Stimulated activated CD8-positive, alpha-beta memory T cell treated with anti-CD3 and anti-CD28 coated beads, Interleukin-4, amount 100 ng/mL, for 4 hours (primary cell): ENCODE measurements around the gene NABP2.
"Not testable (repeated sequence)": the region's sequence is repeated elsewhere in the genome, so short reads cannot be mapped to it uniquely, and the experiment has no call there.

ENCODE experiments used
- DNase-seq, 2 donors: peaks; one replicate each; pipeline ENCODE4 v3.0.0-alpha.2; 2020; ENCODE audit warnings: low read depth in 2 of 2, low spot score in 1 of 2

The NABP2 gene

DNA sequence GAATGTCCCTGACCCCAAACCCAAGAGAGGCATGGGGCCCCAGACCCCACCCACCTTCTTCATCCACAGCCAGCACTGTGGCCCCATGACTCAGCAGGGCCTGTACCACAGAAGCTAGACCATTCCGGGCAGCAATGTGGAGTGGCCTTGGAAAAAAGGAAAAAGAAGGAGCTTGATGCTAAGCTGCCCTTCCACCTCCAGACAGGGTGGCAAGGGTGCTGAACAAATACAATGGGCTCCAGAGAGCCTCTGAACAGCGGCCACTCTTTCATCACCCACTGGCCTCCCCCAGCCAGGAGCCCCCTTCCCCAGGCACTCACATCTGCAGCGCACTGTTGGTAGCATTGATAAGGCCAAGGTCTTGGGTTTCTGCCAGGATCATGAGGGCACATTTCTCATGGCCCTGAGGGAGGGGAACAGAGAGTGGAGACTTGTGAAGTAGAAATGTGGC is 19.6 kb downstream of the NABP2 start:
- DNase-seq: no peak

- no peak for DNase-seq
Observed at GRCh38 chr12:56244494-56244893, 20.4 kb downstream of the NABP2 start.

DNA sequence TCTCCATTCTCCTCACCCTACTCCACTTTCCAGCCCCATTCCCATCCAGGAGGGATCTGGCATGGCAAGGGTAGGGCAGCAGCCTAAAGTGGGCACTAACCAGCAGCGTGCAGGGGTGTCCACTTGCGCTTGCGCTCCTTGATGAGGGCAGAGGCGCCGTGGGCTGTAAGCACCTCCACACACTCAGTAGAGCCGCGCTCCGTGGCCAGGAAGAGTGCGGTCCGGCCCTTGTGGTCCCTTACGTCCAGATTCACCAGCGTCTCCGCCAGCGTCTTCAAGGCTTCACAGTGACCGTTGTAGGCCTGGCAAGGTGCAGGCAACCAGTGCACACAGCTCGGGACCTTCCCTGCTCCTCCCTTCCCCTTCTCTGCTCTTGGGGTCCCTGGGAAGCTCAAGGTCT is 23.8 kb downstream of the NABP2 start:
- DNase-seq: no peak

DNA sequence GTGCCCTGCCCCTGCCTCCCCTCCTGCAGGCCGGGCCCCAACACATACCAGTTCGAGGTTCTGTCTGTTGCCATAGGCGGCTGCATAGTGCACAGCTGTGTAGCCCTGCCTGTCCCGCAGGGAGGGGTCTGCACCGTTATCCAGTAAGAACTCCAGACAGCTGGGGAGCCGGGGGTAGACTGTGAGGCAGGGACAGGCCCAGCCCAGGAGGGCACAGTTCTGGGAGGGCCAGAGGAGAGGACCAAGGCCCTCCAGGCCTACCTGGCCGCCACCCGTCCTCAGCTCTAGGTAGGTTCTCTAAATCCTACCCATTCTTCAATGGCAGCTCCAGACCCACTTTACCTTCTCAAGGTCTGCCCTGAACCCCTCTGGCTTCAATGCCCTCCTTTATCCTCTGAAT is 24.6 kb downstream of the NABP2 start:
- no peak for DNase-seq

DNA sequence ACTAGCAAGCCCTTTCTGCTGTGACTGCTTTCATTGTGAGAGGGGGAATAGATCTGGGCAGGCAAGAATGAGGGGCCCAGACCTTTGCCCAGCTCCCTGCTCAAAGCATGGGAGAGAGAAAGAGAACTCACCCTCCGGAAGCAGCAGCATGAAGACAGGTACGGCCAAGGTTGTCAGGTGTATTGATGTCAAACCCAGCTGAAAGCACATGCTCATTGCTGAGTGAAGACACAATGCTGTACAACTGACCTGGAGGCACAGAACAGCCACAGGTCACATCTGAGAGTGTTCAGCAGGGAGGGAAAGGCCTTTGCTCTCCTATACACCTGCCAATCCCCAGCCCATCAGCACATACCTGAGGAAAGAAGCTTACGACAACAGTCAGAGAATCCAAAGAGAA is 28.5 kb downstream of the NABP2 start:
- DNase-seq: no peak

GRCh38 chr12:56253091-56253490 is 28.9 kb downstream of the NABP2 start:
- no peak for DNase-seq

- no peak for DNase-seq
Observed at GRCh38 chr12:56255671-56256070, 31.5 kb downstream of the NABP2 start.

DNA sequence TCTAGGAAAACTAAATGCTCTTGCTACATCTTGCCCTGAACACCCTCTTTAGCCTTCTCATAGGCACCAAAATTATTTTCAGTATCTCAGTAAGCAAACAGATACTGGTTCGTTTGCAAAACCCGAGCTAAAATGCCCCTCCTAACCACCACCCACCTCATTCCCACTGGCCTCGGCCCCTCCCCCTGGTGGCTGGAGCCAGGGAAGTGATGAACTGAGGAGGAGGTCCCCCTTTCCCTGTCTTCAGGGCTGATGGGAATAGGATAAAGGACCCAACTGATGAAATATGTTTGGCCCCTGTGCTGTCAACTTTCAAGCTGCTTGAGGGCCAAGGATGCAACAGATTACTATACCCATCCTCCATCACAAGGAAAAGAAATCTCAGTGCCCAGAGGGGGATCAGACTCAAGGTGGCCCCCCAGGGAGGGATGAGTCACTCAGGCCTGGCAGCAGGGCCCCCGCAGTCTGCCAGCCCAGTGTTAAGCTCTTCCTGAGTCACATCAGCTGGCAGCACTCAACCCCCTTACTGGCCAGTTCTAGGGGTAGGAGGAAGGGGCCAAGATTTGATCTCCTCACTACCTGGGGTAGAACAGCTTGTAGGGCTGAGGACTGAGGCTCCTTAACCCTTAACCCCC is 32.3 kb downstream of the NABP2 start:
- DNase-seq: no peak

DNA sequence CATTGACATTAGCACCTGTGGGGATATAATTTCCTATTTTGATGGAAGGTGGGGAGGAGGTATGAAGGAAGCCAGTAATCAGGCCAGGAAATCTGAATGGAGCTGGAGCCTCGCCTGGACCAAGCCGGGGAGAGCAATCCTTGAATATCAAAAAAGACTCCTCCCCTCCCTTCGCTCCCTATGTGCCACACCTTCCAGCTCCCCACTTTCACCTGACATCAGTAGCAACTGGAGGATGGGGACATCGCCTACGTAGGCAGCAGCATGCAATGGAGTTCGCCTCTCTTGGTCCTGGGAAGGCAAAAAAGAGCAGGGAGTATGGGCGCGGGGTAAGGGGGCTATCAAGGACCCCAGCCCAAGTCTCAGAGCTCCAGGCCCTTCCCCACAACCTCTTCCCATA is 32.9 kb downstream of the NABP2 start:
- no peak for DNase-seq

GRCh38 chr12:56257491-56258067 is 33.4 kb downstream of the NABP2 start:
- DNase-seq: no peak

GRCh38 chr12:56258068-56258819 is 34.1 kb downstream of the NABP2 start, which contains the start of gene ANKRD52:
Gene ANKRD52 (minus strand): TSS chr12:56258384. CDS start chr12:56258269, 115 bp downstream.
- DNase-seq: peak; percentile 38 to 54

- DNase-seq: no peak
Observed at GRCh38 chr12:56258820-56259183, 34.7 kb downstream of the NABP2 start.

DNA sequence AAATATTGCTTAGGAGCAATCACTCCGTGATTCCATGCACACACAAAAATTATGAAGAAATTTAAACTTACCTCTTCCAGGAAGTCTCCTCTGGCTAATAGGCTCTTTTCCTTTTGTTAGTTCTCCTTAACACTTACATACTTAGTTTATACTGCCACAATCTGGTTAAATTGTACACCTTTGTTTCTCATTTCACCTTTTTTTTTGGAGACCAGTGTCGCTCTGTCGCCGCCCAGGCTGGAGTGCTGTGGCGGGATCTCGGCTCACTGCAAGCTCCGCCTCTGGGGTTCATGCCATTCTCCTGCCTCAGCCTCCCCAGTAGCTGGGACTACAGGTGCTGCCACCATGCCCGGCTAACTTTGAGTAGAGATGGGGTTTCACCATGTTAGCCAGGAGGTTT is 36.2 kb downstream of the NABP2 start:
- no peak for DNase-seq

DNA sequence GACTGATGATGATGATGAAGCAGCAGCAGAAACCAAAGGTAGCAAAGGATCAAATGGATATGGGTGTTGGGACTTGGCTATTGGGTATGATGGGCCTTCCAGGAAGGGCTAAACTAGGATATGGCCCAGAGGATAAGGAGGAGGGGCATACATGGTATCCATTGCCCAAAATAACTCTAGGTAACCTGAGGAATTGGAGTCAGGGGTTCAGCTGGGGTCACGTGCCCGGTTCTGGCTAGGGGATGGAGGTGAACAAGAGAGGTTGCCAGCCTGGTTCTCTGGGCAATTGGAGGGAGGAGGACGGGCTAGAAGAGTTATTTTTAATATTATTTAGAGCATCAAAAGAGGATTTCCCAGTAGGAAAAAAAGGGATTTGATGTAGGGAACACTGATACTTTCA is 36.8 kb downstream of the NABP2 start:
- no peak for DNase-seq

DNA sequence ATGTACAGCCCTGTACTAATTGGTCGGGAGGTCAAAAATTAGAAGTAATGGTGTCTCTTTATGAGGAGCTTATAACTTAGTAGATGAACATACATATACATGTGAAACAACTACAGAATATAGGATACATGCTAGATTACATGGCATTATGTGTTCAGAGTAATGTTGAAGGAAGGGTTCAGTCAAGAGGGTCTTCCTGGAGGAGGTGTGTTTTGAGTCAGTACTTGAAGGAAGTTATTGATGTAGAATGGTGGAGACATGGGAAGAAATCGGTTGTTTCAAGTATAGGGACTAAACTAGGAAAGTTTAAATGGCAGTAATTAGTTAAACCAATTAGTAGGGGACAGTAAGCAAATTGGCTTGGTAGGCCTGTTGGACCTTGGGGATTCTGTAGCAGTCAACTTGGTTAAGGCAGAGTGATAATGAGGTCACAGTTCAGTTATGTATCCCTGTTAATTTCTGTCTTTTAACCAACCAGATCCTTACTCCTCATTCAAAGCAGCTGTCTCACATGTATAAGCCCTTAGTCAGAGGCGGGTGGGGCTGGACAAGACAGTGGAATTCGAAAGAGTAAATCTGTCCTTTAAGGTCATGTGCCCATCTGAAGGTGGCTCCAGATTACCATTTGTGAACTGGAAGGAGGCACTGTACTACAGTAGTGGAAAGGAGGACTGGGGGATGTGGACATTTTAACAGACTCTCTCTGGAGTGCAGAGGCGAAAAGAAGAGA is 37.5 kb downstream of the NABP2 start:
- no peak for DNase-seq

DNA sequence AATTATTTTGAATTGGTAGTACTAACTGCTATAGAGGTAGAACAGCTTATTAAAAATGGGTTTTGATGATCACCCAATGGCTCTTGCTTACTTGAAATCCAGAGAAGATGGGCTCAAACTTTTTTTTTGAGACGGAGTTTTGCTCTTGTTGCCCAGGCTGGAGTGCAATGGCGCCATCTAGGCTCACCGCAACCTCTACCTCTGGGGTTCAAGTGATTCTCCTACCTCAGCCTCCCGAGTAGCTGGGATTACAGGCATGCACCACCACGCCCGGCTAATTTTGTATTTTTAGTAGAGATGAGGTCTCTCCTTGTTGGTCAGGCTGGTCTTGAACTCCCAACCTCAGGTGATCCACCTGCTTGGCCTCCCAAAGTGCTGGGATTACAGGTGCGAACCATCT is 38.8 kb downstream of the NABP2 start:
- DNase-seq: not testable (repeated sequence)

- not testable (repeated sequence) for DNase-seq
Observed at GRCh38 chr12:56266068-56266692, 42.0 kb downstream of the NABP2 start.

- peak; percentile 72 to 77 for DNase-seq
Observed at GRCh38 chr12:56266693-56267442, 42.7 kb downstream of the NABP2 start, which contains the start of gene COQ10A. Gene COQ10A (plus strand): TSS chr12:56266942. CDS start chr12:56267119, 177 bp downstream.

GRCh38 chr12:56267443-56268071 is 43.4 kb downstream of the NABP2 start:
- DNase-seq: no peak

DNA sequence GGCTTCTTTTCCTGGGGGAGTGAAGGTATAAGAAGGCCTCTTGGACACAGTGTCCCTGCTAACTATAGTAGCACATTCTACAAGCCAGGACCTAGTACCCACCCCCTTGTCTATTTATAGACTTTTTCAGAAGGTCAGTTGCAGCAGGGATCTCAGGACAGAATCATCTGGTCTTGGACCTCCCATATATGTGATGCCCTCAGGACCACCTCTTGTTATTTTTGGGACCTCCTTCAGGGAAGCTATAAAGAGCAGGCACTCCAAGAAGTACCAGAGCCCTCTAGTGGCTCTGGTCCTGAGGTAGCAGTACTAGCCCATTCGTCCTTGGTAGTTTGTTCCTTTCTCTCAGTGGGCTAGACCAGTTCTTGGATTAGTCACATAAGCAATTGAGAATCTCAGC is 46.9 kb downstream of the NABP2 start:
- DNase-seq: no peak
